Tibial nerve (tissue), 4 donors: ENCODE results near the gene RAB40B. TPM values are rescaled to one million over a fixed set of nuclear protein-coding genes. Genes with fewer than 3 reads are reported as not detected.
"Not testable (repeated sequence)": the region's sequence is repeated elsewhere in the genome, so short reads cannot be mapped to it uniquely, and the experiment has no call there.

Experiments
- DNase-seq, 2 donors: peaks; one replicate each; pipeline ENCODE4 v3.0.0-alpha.2; 2019; ENCODE audit warnings: low spot score in 2 of 2
- H3K27ac ChIP-seq, 4 donors: fragments of 200-600 bp; sonication (generic) in 3 of 4; one replicate each; pipeline ENCODE4 v1.5.1; 2017 to 2019; ENCODE audit warnings: mild to moderate bottlenecking in 1 of 4
- H3K27me3 ChIP-seq, 2 donors: fragments of 200-600 bp; sonication (generic) in 1 of 2; one replicate each; pipeline versions ENCODE4 v1.5.1 to v1.6.0; 2017 to 2019
- H3K36me3 ChIP-seq, 3 donors: fragments of 200-600 bp; sonication (generic); one replicate each; pipeline ENCODE4 v1.5.1; 2018 to 2019
- H3K4me1 ChIP-seq, 4 donors: fragments of 200-600 bp; sonication (generic) in 3 of 4; one replicate each; pipeline ENCODE4 v1.5.1; 2017 to 2019
- H3K4me3 ChIP-seq, 4 donors: fragments of 200-600 bp; sonication (generic) in 3 of 4; one replicate each; pipeline ENCODE4 v1.5.1; 2017 to 2019; ENCODE audit warnings: mild to moderate bottlenecking in 1 of 4, moderate library complexity in 1 of 4
- H3K9me3 ChIP-seq, 4 donors: fragments of 200-600 bp; sonication (generic) in 3 of 4; one replicate each; pipeline ENCODE4 v1.5.1; 2017 to 2019
- CTCF ChIP-seq, 5 experiments: fragments of 200-600 bp in 3 of 5; fragments of 450-650 bp in 2 of 5; sonication (generic) in 3 of 5; IDR thresholded peaks; one replicate each; pipeline ENCODE4 v1.5.1; 2016 to 2019; ENCODE audit warnings: antibody characterized with exemption in 5 of 5, mild to moderate bottlenecking in 3 of 5, moderate library complexity in 2 of 5
- EP300 ChIP-seq, 2 donors: sonication (generic); formaldehyde crosslinking; IDR thresholded peaks; one replicate each; pipeline ENCODE4 v1.6.1; 2017; ENCODE audit warnings: antibody characterized with exemption in 2 of 2, mild to moderate bottlenecking in 1 of 2
- POLR2A ChIP-seq, 2 donors: fragments of 450-650 bp; IDR thresholded peaks; one replicate each; pipeline ENCODE4 v1.6.1; 2017; ENCODE audit warnings: antibody characterized with exemption in 2 of 2, mild to moderate bottlenecking in 2 of 2, moderate library complexity in 2 of 2
- WGBS, 2 donors: methylation state at CpG; one replicate each; pipeline ENCODE4 v1.1.5; 2018; 5-methylcytosine and 5-hydroxymethylcytosine counted together
- total RNA-seq, 4 donors: library from RNA; depleted of rRNA; stranded (reverse); fragments of >200 nt; gene quantifications; one replicate each; pipeline ENCODE4 v1.1.0, GENCODE V29; 2016

RAB40B gene
- total RNA-seq, 4 donors from 2014 or later = 27.3 to 39.0 (median 36.7) TPM

GRCh38 chr17:82655523-82655922, 43.0 kb downstream of the RAB40B start:
- H3K9me3 ChIP-seq = no peaks in the 10 kb centered on the region
- H3K4me1 ChIP-seq = no peaks in the 10 kb centered on the region
- H3K27ac ChIP-seq = no peak overlapping the region
- H3K36me3 ChIP-seq = peaks cover 0 to 71% (median 0%) of the 10 kb centered on the region in 3 donors
- H3K4me3 ChIP-seq = no peak overlapping the region
- WGBS, 2 donors = 81 to 83% methylated on average over 13 of the region's 13 CpGs
- TF ChIP-seq POLR2A (IDR thresholded peaks at IDR 0.05) (no peak), EP300 (IDR thresholded peaks at IDR 0.05) (no peak), CTCF (IDR thresholded peaks at IDR 0.05) (no peak)
- no peak for DNase-seq
- no peaks in the 10 kb centered on the region for H3K27me3 ChIP-seq

- no peaks in the 10 kb centered on the region for H3K9me3 ChIP-seq
- TF ChIP-seq EP300 (IDR thresholded peaks at IDR 0.05) = no peak
- no peak for TF ChIP-seq CTCF (IDR thresholded peaks at IDR 0.05)
- TF ChIP-seq POLR2A (IDR thresholded peaks at IDR 0.05) = no peak
- no peak for DNase-seq
- no peak overlapping the region for H3K4me3 ChIP-seq
- H3K27me3 ChIP-seq = no peaks in the 10 kb centered on the region
- 72 to 74% methylated on average over 15 of the region's 15 CpGs for WGBS, 2 donors
- H3K4me1 ChIP-seq = no peaks in the 10 kb centered on the region
- H3K27ac ChIP-seq = peak overlapping the region in 1 of 4 donors; percentile 16
- peaks cover 0 to 66% (median 0%) of the 10 kb centered on the region in 3 donors for H3K36me3 ChIP-seq
Measured at GRCh38 chr17:82655038-82655479, 43.4 kb downstream of the RAB40B start.

GRCh38 chr17:82654611-82655010, 43.9 kb downstream of the RAB40B start:
- H3K36me3 ChIP-seq = peaks cover 0 to 62% (median 0%) of the 10 kb centered on the region in 3 donors
- H3K9me3 ChIP-seq, H3K4me1 ChIP-seq, H3K4me3 ChIP-seq, H3K27me3 ChIP-seq, DNase-seq: not testable (repeated sequence)
- peak overlapping the region in 1 of 4 donors; percentile 16 for H3K27ac ChIP-seq
- 85 to 90% methylated on average over 6 of the region's 6 CpGs for WGBS, 2 donors

DNA sequence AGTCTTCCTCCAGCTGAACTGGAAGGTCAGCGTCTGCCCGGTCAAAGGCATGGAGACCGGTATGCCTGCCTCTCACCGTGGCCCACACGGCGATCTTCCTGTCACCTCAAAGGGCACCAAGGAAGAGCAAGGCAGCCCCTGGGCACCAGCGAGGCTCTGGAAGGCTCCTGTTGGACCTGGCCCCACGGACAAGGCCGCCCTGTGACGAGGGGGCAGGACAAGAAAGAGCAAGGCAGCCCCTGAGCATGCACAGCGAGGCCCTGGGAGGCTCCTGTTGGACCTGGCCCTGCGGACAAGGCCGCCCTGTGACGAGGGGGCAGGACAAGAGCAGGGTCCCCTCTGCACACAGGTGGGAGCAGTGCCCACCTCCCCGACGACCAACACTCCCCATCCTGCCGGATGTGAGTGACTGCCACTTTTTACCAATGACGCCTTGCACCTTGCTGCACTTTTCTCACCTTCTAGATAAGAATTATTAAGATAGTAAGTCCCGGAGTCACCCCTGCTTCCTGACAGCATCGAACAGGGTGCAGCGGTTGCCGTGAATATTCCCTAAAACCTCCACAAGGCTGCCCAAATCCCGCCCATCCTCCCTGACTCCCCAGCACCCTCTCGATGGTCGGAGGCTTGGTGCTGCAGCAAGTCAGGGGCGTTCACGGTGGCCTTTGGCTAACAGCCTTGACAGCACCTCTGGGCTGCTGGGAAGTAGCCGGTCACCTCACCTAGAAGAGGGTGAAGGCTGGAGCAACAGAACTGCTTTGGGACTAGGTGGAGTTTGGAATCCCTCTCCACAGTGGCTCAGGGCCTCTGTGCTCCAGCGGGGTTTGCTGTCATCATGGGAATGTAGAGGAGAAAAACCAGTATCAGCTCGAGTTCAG, 44.6 kb downstream of the RAB40B start:
- Histone ChIP-seq H3K4me1 (peaks cover 0 to 3% (median 0%) of the 10 kb centered on the region in 4 donors), H3K36me3 (peaks cover 0 to 55% (median 0%) of the 10 kb centered on the region in 3 donors), H3K27ac (peak overlapping the region in 1 of 4 donors; percentile 16), H3K27me3 (no peaks in the 10 kb centered on the region), H3K4me3 (no peak overlapping the region), H3K9me3 (no peaks in the 10 kb centered on the region)
- TF ChIP-seq POLR2A (IDR thresholded peaks at IDR 0.05) = no peak
- no peak for TF ChIP-seq CTCF (IDR thresholded peaks at IDR 0.05)
- TF ChIP-seq EP300 (IDR thresholded peaks at IDR 0.05) = no peak
- no peak for DNase-seq
- 76 to 81% methylated on average over 30 of the region's 30 CpGs for WGBS, 2 donors

DNA sequence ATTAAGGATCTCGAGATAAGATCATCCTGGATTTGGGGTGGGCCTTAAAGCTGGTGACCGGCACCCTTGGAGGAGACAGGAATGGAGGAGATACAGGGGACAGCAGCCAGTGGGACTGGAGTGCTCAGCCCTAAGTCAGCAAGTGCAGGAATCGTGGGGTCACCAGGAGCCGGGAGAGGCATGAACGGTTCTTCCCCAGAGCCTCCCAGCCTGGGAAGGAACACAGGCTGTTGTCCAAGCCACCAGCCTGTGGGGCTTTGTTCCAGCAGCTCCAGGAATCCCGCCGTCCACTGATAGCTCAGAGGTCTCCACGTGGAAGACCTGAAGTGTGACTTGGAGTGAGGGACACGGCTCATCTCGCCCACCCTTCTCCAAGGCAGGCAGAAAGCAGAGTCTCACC, 47.8 kb downstream of the RAB40B start:
- H3K4me3 ChIP-seq = no peak overlapping the region
- WGBS, 2 donors = 74 to 83% methylated on average over 8 to 10 of the region's 10 CpGs

More for the DNA sequence above, 47.8 kb downstream of the RAB40B start:
- Histone ChIP-seq H3K27me3 (no peaks in the 10 kb centered on the region), H3K27ac (peak overlapping the region in 1 of 4 donors; percentile 24), H3K36me3 (peaks cover 0 to 23% (median 0%) of the 10 kb centered on the region in 3 donors), H3K4me1 (peaks cover 0 to 22% (median 16%) of the 10 kb centered on the region in 4 donors), H3K9me3 (no peaks in the 10 kb centered on the region)
- TF ChIP-seq CTCF (IDR thresholded peaks at IDR 0.05) (no peak), EP300 (IDR thresholded peaks at IDR 0.05) (no peak), POLR2A (IDR thresholded peaks at IDR 0.05) (no peak)
- DNase-seq = no peak
